ENCODE results near the gene AFG3L2.

DNA sequence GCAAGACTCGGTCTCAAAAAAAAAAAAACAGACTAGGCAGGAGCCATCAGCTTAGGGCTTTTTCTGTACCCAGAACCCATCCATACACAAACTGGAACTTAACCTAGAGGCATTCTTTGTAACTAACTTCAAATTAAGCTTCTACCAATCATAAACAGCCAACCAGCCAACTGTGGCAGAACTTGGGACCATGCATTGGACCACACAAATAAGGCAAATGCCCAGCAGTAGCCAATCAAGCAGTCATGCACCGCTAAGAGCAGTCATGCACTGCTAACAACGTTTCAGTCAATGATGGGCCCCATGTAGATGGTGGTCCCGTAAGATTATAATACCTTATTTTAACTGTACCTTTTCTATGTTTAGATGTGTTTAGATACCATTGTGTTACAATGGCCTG is 46.3 kb downstream of the AFG3L2 start:
- TF ChIP-seq, protein P1, sequence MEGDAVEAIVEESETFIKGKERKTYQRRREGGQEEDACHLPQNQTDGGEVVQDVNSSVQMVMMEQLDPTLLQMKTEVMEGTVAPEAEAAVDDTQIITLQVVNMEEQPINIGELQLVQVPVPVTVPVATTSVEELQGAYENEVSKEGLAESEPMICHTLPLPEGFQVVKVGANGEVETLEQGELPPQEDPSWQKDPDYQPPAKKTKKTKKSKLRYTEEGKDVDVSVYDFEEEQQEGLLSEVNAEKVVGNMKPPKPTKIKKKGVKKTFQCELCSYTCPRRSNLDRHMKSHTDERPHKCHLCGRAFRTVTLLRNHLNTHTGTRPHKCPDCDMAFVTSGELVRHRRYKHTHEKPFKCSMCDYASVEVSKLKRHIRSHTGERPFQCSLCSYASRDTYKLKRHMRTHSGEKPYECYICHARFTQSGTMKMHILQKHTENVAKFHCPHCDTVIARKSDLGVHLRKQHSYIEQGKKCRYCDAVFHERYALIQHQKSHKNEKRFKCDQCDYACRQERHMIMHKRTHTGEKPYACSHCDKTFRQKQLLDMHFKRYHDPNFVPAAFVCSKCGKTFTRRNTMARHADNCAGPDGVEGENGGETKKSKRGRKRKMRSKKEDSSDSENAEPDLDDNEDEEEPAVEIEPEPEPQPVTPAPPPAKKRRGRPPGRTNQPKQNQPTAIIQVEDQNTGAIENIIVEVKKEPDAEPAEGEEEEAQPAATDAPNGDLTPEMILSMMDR (IDR thresholded peaks at IDR 0.05): no peak
- TF ChIP-seq POLR2A (IDR thresholded peaks at IDR 0.05): no peak

Data from prostate gland (tissue), 2 donors.